ENCODE results near the gene GPRC5A. TPM values are rescaled to one million over a fixed set of nuclear protein-coding genes. Genes with fewer than 3 reads are reported as not detected.
"Not testable (repeated sequence)": the region's sequence is repeated elsewhere in the genome, so short reads cannot be mapped to it uniquely, and the experiment has no call there.

GPRC5A gene, protein sequence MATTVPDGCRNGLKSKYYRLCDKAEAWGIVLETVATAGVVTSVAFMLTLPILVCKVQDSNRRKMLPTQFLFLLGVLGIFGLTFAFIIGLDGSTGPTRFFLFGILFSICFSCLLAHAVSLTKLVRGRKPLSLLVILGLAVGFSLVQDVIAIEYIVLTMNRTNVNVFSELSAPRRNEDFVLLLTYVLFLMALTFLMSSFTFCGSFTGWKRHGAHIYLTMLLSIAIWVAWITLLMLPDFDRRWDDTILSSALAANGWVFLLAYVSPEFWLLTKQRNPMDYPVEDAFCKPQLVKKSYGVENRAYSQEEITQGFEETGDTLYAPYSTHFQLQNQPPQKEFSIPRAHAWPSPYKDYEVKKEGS
- total RNA-seq = under 1 TPM; 0.32 to 0.60 TPM

- Mint-ChIP-seq H3K27me3 (ENCODE audit: low read depth) (peaks cover 31% of the 10 kb centered on the region), H3K9me3 (no peaks in the 10 kb centered on the region)
Measured at GRCh38 chr12:12891080-12891880, at the start of gene GPRC5A. TSS of gene GPRC5A (plus strand) at chr12:12891562. CDS start at chr12:12908250, 16,688 bp downstream.

DNA sequence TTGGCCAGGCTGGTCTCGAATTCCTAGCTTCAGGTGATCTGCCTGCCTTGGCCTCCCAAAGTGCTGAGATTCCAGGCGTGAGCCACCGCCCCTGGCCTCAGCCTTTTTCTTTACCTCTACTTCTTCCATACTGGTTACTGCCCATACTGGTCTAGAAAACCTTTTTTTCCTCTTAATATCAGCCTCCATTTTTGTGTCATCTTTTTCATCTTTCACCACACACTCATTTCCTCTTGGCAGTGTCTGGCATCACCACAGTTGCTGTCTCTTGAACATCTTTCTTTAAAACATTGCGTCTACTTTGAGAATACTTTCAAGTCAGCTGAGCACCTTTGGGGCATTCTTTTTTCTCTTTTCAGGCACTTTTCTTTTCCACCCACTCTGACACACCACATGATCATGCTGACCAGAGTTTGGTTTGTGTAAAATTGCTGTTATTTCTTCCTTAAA lies 45.5 kb upstream of the GPRC5A start:
- Mint-ChIP-seq H3K4me1 (ENCODE audit: low read depth) (peaks cover 22% of the 10 kb centered on the region), H3K9me3 (peaks cover 3% of the 10 kb centered on the region in 2 donors), H3K27ac (peak overlapping the region; percentile 25), H3K36me3 (ENCODE audit: insufficient read depth in 2 of 2) (peaks cover 4 to 20% of the 10 kb centered on the region in 2 donors), H3K4me3 (no peak overlapping the region), H3K27me3 (ENCODE audit: low read depth) (no peaks in the 10 kb centered on the region)
- ATAC-seq (replicated peaks in 1 of 2) (peak; percentile 27 to 66), DNase-seq (no peak)

More at GRCh38 chr12:12891080-12891880, at the start of gene GPRC5A:
- H3K36me3 Mint-ChIP-seq (ENCODE audit: insufficient read depth in 2 of 2) = no peaks in the 10 kb centered on the region
- ATAC-seq (replicated peaks in 1 of 2) = peak; percentile 71 to 78
- no peak within 1 kb of the TSS for H3K27ac Mint-ChIP-seq
- peaks cover 13% of the 10 kb centered on the region for H3K4me1 Mint-ChIP-seq (ENCODE audit: low read depth)
- H3K4me3 Mint-ChIP-seq = peak within 1 kb of the TSS; percentile 82 to 87
- DNase-seq = peak; percentile 44 to 53

- H3K9me3 Mint-ChIP-seq; H3K27me3 Mint-ChIP-seq (ENCODE audit: low read depth); H3K4me3 Mint-ChIP-seq; ATAC-seq (replicated peaks in 1 of 2); DNase-seq; H3K27ac Mint-ChIP-seq: not testable (repeated sequence)
- Mint-ChIP-seq H3K36me3 (ENCODE audit: insufficient read depth in 2 of 2) (peaks cover 7 to 27% of the 10 kb centered on the region in 2 donors), H3K4me1 (ENCODE audit: low read depth) (peaks cover 22% of the 10 kb centered on the region)
Measured at GRCh38 chr12:12846780-12847179, 44.6 kb upstream of the GPRC5A start.

GRCh38 chr12:12853435-12853834 lies 37.9 kb upstream of the GPRC5A start:
- DNase-seq = no peak
- H3K4me3 Mint-ChIP-seq = no peak overlapping the region
- no peaks in the 10 kb centered on the region for H3K4me1 Mint-ChIP-seq (ENCODE audit: low read depth)
- no peak overlapping the region for H3K27ac Mint-ChIP-seq
- peaks cover 5 to 8% of the 10 kb centered on the region in 2 donors for H3K9me3 Mint-ChIP-seq
- H3K36me3 Mint-ChIP-seq (ENCODE audit: insufficient read depth in 2 of 2) = peaks cover 10 to 19% of the 10 kb centered on the region in 2 donors
- no peaks in the 10 kb centered on the region for H3K27me3 Mint-ChIP-seq (ENCODE audit: low read depth)
- ATAC-seq (replicated peaks in 1 of 2) = no peak

GRCh38 chr12:12859690-12860089 lies 31.7 kb upstream of the GPRC5A start:
- no peak for DNase-seq
- Mint-ChIP-seq H3K9me3 (no peaks in the 10 kb centered on the region), H3K4me3 (no peak overlapping the region), H3K27me3 (ENCODE audit: low read depth) (no peaks in the 10 kb centered on the region), H3K27ac (no peak overlapping the region), H3K4me1 (ENCODE audit: low read depth) (no peaks in the 10 kb centered on the region), H3K36me3 (ENCODE audit: insufficient read depth in 2 of 2) (peaks cover 4 to 12% of the 10 kb centered on the region in 2 donors)
- ATAC-seq (replicated peaks in 1 of 2) = no peak

GRCh38 chr12:12864243-12864642 lies 27.1 kb upstream of the GPRC5A start:
- ATAC-seq (replicated peaks in 1 of 2) = no peak
- Mint-ChIP-seq H3K27ac (no peak overlapping the region), H3K27me3 (ENCODE audit: low read depth) (no peaks in the 10 kb centered on the region), H3K36me3 (ENCODE audit: insufficient read depth in 2 of 2) (peaks cover 3 to 10% of the 10 kb centered on the region in 2 donors), H3K4me1 (ENCODE audit: low read depth) (no peaks in the 10 kb centered on the region), H3K9me3 (no peaks in the 10 kb centered on the region), H3K4me3 (no peak overlapping the region)
- no peak for DNase-seq

DNA sequence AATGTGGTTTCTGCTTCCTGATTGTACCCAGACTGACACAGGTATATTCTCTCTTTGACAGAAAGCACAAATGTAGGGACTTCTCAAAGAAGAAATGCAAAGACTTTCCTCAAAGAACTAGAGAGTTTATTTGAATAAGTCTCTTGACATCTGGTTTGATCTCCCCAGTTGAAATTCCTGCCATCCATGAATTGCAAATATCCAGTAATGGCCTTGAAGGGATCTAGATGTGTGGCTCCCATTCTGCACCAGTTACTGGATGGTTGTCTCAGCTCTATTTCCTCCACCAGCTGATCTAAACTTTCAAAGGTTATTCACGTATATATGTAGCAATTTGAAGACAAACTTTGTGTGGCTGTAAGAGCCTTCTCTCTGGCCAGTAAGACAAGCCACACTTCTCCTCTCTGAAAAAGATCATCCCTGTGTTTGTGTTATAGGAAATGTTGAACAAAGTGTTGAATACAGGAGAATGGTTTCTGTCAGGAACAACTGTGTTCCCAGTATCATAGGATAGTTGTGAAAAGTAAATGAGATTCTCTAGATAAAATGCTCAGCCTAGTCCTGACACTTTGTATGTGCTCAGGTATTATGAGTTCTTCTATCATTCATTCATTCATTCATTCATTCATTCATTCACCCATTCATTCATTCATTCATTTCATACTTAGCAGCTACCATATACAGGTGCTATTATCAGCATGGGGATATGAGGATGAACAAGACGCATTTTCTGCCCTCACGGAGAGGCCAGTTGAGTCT lies 22.7 kb upstream of the GPRC5A start:
- ATAC-seq (replicated peaks in 1 of 2) (no peak), DNase-seq (no peak)
- no peak overlapping the region for H3K4me3 Mint-ChIP-seq
- H3K27me3 Mint-ChIP-seq (ENCODE audit: low read depth) = no peaks in the 10 kb centered on the region
- H3K36me3 Mint-ChIP-seq (ENCODE audit: insufficient read depth in 2 of 2) = peaks cover 0 to 4% of the 10 kb centered on the region in 2 donors
- no peaks in the 10 kb centered on the region for H3K4me1 Mint-ChIP-seq (ENCODE audit: low read depth)
- no peaks in the 10 kb centered on the region for H3K9me3 Mint-ChIP-seq
- no peak overlapping the region for H3K27ac Mint-ChIP-seq

- Mint-ChIP-seq H3K9me3 (no peaks in the 10 kb centered on the region), H3K4me3 (no peak overlapping the region), H3K27me3 (ENCODE audit: low read depth) (no peaks in the 10 kb centered on the region), H3K4me1 (ENCODE audit: low read depth) (no peaks in the 10 kb centered on the region), H3K27ac (no peak overlapping the region), H3K36me3 (ENCODE audit: insufficient read depth in 2 of 2) (no peaks in the 10 kb centered on the region)
- no peak for ATAC-seq (replicated peaks in 1 of 2)
- DNase-seq = no peak
Measured at GRCh38 chr12:12870465-12870864, 20.9 kb upstream of the GPRC5A start.

GRCh38 chr12:12871587-12872138 lies 19.7 kb upstream of the GPRC5A start:
- no peak for DNase-seq
- Mint-ChIP-seq H3K4me3 (no peak overlapping the region), H3K9me3 (no peaks in the 10 kb centered on the region), H3K4me1 (ENCODE audit: low read depth) (no peaks in the 10 kb centered on the region), H3K36me3 (ENCODE audit: insufficient read depth in 2 of 2) (no peaks in the 10 kb centered on the region), H3K27me3 (ENCODE audit: low read depth) (no peaks in the 10 kb centered on the region), H3K27ac (no peak overlapping the region)
- ATAC-seq (replicated peaks in 1 of 2) = no peak

DNA sequence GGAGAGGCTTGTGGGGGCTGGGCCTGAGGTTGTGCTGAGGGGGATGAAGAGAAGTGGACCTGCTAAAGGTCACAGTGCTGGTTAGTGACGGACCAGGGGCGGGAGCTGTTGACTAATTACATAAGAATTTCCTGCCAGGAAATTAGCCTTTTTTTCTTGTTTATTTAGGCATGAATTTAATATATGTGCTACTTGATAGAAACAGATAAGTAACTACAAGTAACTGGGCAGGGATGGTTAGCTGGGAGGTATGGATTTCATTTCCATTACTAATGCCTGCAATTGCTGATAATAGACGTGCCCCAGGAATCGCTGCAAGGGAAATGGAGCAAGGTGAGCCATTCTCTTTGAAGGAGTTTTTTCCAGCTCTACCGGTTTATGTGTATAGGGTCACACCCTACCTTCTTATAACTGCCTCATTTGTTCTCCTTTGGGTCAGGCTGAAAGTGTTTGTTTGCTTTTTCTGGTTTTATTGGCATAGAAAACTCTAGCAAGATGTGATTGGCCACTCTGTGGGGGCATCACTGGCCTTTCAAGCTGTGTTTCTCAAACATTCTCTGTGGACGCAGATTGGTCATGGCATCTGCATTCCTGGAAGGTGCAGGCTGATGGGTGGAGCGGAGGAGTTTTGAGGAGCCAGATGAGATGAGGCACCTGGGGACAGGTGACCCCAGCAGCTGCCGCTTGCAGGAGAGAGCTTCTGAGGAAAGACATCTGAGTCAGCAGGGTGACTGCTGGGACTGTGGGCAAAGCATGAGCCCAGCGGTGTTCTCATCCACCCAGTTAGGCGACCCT lies 19.0 kb upstream of the GPRC5A start:
- no peaks in the 10 kb centered on the region for H3K4me1 Mint-ChIP-seq (ENCODE audit: low read depth)
- no peak for DNase-seq
- no peaks in the 10 kb centered on the region for H3K9me3 Mint-ChIP-seq
- no peak for ATAC-seq (replicated peaks in 1 of 2)
- no peaks in the 10 kb centered on the region for H3K36me3 Mint-ChIP-seq (ENCODE audit: insufficient read depth in 2 of 2)
- no peak overlapping the region for H3K27ac Mint-ChIP-seq
- H3K27me3 Mint-ChIP-seq (ENCODE audit: low read depth) = no peaks in the 10 kb centered on the region
- no peak overlapping the region for H3K4me3 Mint-ChIP-seq

DNA sequence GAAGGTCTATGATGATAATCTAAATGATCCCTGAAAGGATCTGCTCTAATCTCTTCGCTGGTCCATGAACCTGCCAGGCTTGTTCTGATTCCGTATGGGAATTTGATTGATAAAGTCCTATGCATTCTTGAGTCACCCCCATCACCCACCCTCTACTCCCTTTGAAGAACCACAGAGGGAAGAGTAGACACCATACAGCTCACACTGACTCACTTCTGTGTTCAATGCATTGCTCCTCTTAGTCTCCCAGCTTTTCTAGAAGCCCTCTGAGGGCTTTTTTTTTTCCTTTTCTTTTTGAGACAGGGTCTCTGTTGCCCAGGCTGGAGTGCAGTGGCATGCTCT lies 18.5 kb upstream of the GPRC5A start:
- no peaks in the 10 kb centered on the region for H3K36me3 Mint-ChIP-seq (ENCODE audit: insufficient read depth in 2 of 2)
- H3K4me3 Mint-ChIP-seq = no peak overlapping the region
- DNase-seq (no peak), ATAC-seq (replicated peaks in 1 of 2) (no peak)
- H3K9me3 Mint-ChIP-seq = no peaks in the 10 kb centered on the region
- no peak overlapping the region for H3K27ac Mint-ChIP-seq
- H3K4me1 Mint-ChIP-seq (ENCODE audit: low read depth) = no peaks in the 10 kb centered on the region
- H3K27me3 Mint-ChIP-seq (ENCODE audit: low read depth) = no peaks in the 10 kb centered on the region

DNA sequence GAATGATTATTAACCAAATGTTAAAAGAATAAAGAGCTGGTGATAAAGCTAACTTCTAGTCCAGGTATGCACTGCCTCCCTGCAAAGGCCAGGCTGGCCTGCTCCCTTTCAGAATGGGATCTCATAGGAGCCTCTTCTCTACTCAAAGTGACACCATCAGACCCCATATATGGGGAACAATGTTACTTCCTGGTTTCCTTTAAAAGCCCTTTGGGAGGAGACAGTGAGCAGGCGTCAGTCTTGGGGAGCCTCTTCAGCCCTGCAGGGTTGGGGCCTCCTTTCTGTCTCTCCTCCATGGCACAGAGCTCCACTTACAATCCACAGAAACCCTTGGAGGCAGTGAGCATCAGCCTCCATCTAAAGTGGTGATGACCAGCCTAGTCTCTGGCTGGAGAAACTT lies 17.3 kb upstream of the GPRC5A start:
- H3K27me3 Mint-ChIP-seq (ENCODE audit: low read depth) = no peaks in the 10 kb centered on the region
- no peaks in the 10 kb centered on the region for H3K4me1 Mint-ChIP-seq (ENCODE audit: low read depth)
- no peaks in the 10 kb centered on the region for H3K36me3 Mint-ChIP-seq (ENCODE audit: insufficient read depth in 2 of 2)
- no peak overlapping the region for H3K27ac Mint-ChIP-seq
- ATAC-seq (replicated peaks in 1 of 2) = no peak
- no peak overlapping the region for H3K4me3 Mint-ChIP-seq
- DNase-seq = no peak
- H3K9me3 Mint-ChIP-seq = no peaks in the 10 kb centered on the region

All from activated T-cell treated with anti-CD3 and anti-CD28 coated beads, Interleukin-2, amount 50 U/mL, for 72 hours (primary cell).